ENCODE measurements around the gene TSACC.

TSACC gene

GRCh38 chr1:156337052-156337887, 1.1 kb upstream of the TSACC start:
- no peak for TF ChIP-seq TCF4 (CRISPR knock-in tag; IDR thresholded peaks at IDR 0.05; ENCODE audit: borderline replicate concordance)
- TF ChIP-seq, protein P1, sequence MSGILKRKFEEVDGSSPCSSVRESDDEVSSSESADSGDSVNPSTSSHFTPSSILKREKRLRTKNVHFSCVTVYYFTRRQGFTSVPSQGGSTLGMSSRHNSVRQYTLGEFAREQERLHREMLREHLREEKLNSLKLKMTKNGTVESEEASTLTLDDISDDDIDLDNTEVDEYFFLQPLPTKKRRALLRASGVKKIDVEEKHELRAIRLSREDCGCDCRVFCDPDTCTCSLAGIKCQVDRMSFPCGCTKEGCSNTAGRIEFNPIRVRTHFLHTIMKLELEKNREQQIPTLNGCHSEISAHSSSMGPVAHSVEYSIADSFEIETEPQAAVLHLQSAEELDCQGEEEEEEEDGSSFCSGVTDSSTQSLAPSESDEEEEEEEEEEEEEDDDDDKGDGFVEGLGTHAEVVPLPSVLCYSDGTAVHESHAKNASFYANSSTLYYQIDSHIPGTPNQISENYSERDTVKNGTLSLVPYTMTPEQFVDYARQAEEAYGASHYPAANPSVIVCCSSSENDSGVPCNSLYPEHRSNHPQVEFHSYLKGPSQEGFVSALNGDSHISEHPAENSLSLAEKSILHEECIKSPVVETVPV (CRISPR knock-in tag; IDR thresholded peaks at IDR 0.05): no peak
- no peak for TF ChIP-seq CSDC2 (CRISPR knock-in tag; IDR thresholded peaks at IDR 0.05)
- no peak for TF ChIP-seq ZFP30 (CRISPR knock-in tag; IDR thresholded peaks at IDR 0.05)
- TF ChIP-seq RARB (CRISPR knock-in tag; IDR thresholded peaks at IDR 0.05): no peak
- ATAC-seq: no peak; the same call in 2 of the 3 replicates

- TF ChIP-seq ESRRG (CRISPR knock-in tag; IDR thresholded peaks at IDR 0.05): no peak
- TF ChIP-seq ZFP30 (CRISPR knock-in tag; IDR thresholded peaks at IDR 0.05): no peak
- no peak for TF ChIP-seq ISL1 (CRISPR knock-in tag; IDR thresholded peaks at IDR 0.05)
- no peak for TF ChIP-seq TSHZ2 (CRISPR knock-in tag; IDR thresholded peaks at IDR 0.05)
- TF ChIP-seq ZNF565 (CRISPR knock-in tag; conservative IDR thresholded peaks at IDR 0.05; ENCODE audit: low read depth): no peak
- no peak for TF ChIP-seq ZNF8 (CRISPR knock-in tag; IDR thresholded peaks at IDR 0.05)
- TF ChIP-seq OSR1 (CRISPR knock-in tag; IDR thresholded peaks at IDR 0.05): no peak
- TF ChIP-seq ARNTL (CRISPR knock-in tag; IDR thresholded peaks at IDR 0.05; ENCODE audit: borderline replicate concordance, low read depth): no peak
- peak; percentile 67 for ATAC-seq
Measured at GRCh38 chr1:156337888-156338179, 492 bp upstream of the TSACC start.

DNA sequence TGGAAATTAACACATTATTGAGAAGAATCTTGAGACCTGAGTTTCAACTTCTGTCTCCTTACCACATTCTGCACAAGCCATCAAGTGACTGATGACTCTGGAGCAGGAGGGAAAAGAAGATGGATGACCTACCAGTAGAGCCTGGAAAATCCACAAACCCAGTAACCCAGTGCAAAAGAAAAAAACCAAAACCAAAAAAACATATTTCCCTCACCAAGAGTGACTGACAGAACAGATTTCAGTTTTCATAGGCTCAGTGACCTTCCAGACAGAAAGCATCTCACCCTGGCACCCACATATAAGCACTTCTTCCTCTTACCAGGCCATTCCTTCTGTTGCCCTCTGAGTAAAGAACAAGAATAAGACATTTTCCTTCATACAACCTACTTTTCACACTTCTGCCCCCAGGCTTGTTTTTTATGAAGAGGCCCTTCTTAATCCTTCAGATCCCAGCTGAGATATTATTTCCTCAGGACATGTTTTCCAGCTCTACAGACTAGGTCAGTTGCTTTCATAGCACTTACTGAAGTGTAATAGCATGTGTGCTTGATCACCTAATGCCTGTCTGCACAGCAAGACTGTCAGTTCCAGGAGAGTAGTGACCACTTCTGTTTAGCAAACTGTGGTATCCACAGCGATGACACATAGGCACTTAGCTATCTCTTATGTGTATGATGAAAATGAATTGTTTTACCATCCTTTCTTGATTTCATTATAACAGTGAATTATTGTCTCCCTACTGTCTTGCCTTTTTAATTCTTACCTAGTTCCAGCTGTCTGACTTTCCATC, 4.0 kb downstream of the TSACC start:
- TF ChIP-seq PATZ1 (CRISPR knock-in tag; IDR thresholded peaks at IDR 0.05; ENCODE audit: borderline replicate concordance): no peak
- no peak for TF ChIP-seq BACH2 (CRISPR knock-in tag; IDR thresholded peaks at IDR 0.05; ENCODE audit: borderline replicate concordance)
- no peak for TF ChIP-seq TSHZ2 (CRISPR knock-in tag; IDR thresholded peaks at IDR 0.05)
- TF ChIP-seq, protein P1 (CRISPR knock-in tag; IDR thresholded peaks at IDR 0.05): no peak
- TF ChIP-seq ARNTL (CRISPR knock-in tag; IDR thresholded peaks at IDR 0.05; ENCODE audit: borderline replicate concordance, low read depth): no peak
- no peak for TF ChIP-seq TOX (CRISPR knock-in tag; IDR thresholded peaks at IDR 0.05; ENCODE audit: borderline replicate concordance)
- TF ChIP-seq SNAI2 (CRISPR knock-in tag; IDR thresholded peaks at IDR 0.05): no peak
- no peak for TF ChIP-seq ESRRG (CRISPR knock-in tag; IDR thresholded peaks at IDR 0.05)
- TF ChIP-seq TCF4 (CRISPR knock-in tag; IDR thresholded peaks at IDR 0.05; ENCODE audit: borderline replicate concordance): no peak
- TF ChIP-seq, protein P2, sequence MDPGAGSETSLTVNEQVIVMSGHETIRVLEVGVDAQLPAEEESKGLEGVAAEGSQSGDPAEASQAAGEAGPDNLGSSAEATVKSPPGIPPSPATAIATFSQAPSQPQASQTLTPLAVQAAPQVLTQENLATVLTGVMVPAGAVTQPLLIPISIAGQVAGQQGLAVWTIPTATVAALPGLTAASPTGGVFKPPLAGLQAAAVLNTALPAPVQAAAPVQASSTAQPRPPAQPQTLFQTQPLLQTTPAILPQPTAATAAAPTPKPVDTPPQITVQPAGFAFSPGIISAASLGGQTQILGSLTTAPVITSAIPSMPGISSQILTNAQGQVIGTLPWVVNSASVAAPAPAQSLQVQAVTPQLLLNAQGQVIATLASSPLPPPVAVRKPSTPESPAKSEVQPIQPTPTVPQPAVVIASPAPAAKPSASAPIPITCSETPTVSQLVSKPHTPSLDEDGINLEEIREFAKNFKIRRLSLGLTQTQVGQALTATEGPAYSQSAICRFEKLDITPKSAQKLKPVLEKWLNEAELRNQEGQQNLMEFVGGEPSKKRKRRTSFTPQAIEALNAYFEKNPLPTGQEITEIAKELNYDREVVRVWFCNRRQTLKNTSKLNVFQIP (CRISPR knock-in tag; IDR thresholded peaks at IDR 0.05; ENCODE audit: borderline replicate concordance, low read depth): no peak
- no peak for TF ChIP-seq OSR1 (CRISPR knock-in tag; IDR thresholded peaks at IDR 0.05)
- TF ChIP-seq CSDC2 (CRISPR knock-in tag; IDR thresholded peaks at IDR 0.05): no peak
- no peak for TF ChIP-seq ZFP3 (CRISPR knock-in tag; IDR thresholded peaks at IDR 0.05)
- no peak for TF ChIP-seq CREB5 (CRISPR knock-in tag; IDR thresholded peaks at IDR 0.05; ENCODE audit: low read depth)
- no peak for TF ChIP-seq RARB (CRISPR knock-in tag; IDR thresholded peaks at IDR 0.05)
- no peak for TF ChIP-seq ZC3H10 (CRISPR knock-in tag; IDR thresholded peaks at IDR 0.05)
- TF ChIP-seq ZFP30 (CRISPR knock-in tag; IDR thresholded peaks at IDR 0.05): no peak
- no peak for TF ChIP-seq ISL1 (CRISPR knock-in tag; IDR thresholded peaks at IDR 0.05)
- TF ChIP-seq GLIS3 (CRISPR knock-in tag; IDR thresholded peaks at IDR 0.05): no peak
- ATAC-seq: no peak
